ENCODE results near the gene MTRF1. TPM values are rescaled to one million over a fixed set of nuclear protein-coding genes. Genes with fewer than 3 reads are reported as not detected.

The MTRF1 gene
- total and polyA plus RNA-seq, 2 of the 8 experiments (the other 6 are each of a cell fraction or from before 2014, with no cell fraction given): 8.0 to 19.2 TPM

DNA sequence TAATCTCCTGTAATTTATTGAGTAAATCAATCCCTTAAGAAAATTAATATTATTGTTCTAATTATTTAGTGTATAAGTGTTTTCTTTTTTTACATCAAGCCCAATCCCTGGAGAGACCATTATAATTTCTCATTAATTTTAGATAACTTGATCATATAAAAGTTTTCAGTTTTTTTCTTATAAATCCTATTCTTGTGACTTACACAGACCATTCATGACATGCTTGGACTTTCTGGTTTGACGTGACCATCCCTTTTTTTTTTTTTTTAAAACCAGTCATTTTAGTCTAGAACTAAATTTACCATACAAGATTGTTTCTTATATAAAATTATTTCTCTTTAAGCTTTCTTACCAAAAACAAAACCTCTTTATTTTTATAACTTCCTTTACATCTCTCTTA lies 5.4 kb upstream of the MTRF1 start (continued):
- TF ChIP-seq TAF7 (optimal IDR thresholded peaks at IDR 0.05; ENCODE audit: borderline replicate concordance, low read depth, low read length) (no peak), JUND (IDR thresholded peaks at IDR 0.05; ENCODE audit: low read length) (no peak)

Measured in H1 (cell line).